ENCODE results near the gene AKR1C2.
"Not testable (repeated sequence)": the region's sequence is repeated elsewhere in the genome, so short reads cannot be mapped to it uniquely, and the experiment has no call there.

The AKR1C2 gene

DNA sequence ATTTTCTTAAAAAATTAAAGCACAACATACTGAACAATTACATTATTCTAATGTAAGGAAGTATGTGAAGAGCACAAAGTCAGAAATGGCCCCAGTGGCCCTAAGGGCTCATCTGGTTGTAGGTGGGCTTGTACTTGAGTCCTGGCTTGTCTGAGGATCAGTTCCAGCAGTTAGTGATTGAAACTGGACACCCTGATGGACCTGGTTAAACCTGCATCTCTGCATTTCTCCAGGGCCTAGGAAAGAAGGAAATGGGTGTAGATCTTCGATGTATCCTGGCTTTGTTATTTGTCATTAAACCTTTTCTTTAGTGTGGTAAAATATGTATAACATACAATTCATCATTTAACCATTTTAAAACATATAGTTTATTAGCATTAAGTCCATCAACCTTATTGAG, 9.7 kb upstream of the AKR1C2 start:
- no peak for DNase-seq
- no peak for TF ChIP-seq POLR2A (IDR thresholded peaks at IDR 0.05; ENCODE audit: low read length)

DNA sequence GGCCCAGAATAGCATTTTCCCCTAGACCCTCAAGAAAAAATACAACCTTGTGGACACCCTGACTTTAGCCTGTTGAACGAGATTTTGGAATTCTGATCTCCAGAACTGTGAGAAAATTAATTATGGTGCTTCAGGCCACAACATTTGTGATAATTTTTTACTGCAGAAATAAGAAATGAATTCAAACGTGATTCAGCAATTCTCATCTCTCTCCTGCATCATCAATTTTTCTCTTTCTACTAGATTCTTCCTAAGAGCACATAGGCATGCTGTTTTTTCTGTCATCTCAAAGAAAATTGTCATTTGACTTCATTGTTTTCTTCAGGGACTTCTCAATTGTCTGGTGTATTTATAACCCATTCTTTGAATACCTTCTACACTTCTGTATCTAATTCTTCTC, 8.9 kb upstream of the AKR1C2 start:
- DNase-seq, result no peak
- TF ChIP-seq GATA1 (IDR thresholded peaks at IDR 0.05; ENCODE audit: low read depth, low read length) (no peak), POLR2A (IDR thresholded peaks at IDR 0.05; ENCODE audit: low read length) (no peak)

DNA sequence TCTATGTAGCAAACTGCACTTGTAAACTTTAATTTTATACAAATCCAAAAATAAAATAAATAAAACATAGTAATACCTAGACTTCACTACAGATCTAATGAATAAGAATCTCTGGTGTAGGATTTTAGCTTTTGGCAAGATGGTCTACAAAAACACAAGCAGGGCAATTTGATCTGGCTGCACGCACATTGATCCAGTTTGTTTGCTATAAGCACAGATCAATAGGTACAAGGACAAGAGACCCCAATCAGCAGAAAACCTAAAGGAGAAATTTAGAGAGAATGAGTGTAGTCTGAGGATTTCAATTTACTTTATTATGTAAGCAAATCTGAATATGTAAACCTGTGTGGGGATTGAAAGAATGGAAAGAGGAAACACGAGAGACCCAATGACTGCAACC, 7.7 kb upstream of the AKR1C2 start:
- not testable (repeated sequence) for DNase-seq

DNA sequence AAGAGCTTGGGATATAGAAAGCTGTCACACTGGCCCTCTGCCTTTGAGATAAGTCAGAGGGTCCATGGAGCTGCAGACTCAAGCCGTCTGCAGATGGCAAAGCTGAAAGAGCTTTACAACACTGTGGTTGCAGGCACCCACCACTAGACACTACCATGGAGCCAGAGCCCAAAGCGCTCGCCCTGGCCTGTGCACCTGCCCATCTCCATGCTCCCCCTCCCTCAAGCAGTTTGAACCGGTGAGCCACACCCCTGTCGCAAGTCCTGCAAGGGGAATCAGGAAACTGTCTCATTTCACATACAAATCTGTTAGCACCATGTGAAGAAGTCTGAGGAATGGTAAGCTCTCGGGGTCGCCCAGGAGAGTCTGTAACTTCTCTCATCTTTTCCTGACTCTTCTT, 6.4 kb upstream of the AKR1C2 start:
- DNase-seq, result not testable (repeated sequence)

DNA sequence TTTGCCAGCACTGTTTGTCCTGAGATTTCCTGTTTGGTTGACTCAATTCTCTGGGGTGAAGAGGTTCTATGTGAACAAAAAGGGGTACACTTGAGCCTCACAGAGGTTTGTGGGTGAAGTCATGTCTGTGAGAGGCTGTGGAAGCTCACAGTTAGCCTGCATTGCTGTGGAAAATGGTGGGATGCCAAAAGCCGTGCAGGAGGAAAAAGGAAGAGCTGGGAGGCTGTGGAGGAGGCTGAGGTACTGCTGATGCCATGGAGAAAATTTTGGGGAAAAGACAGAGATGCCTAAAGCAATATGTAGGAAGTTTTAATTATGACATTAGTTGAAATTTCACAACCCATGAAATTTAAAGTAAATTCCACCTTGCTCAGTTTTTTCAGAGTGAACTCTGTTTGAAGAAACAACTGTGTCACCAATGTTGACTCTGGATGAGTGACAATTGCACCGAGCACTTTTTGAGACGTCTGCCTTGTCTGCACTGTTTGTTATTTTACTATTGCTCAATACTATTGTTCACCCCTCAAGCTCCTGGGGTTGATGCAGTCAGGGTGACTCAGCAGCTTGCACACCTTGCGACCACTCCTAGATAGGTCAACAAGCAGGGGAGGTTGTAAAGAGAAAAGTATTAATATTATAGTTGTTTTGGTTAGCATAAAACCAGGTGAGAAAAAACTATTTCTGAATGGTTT, 5.3 kb upstream of the AKR1C2 start:
- DNase-seq, result not testable (repeated sequence)

DNA sequence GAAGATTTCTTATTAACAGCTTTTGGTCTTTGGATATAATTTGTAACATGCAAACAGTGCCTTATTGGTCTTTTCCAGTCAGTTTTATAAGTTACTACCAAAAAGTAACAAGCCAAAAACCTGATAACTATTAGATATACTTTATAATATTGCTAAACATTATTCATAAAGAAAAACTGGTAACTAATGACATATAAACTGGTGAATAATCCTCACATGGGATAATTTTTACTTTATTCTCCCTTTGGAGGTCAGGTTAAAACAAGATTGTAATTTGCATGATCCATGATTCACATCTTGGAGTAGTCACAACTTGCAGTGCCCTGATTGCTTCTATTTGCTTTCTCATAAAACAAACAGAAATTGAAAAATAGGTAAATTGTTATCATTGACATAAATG, 844 bp upstream of the AKR1C2 start:
- not testable (repeated sequence) for DNase-seq

DNA sequence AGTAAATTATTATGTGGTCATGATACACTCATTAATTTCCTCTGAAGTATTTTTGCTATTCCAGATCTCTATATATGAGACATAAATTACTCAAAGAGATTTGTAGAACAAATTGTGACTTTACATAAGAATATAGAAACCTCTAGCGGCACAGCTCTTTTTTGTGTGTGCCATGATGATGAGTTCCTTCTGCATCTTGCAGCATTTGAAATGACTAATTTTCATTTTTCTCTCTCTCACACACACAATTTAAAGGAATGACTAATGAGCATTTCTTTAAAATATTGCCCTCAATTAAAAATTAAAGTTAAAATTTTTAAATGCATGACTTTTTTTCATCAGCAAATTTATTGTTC, 351 bp upstream of the AKR1C2 start:
- not testable (repeated sequence) for DNase-seq

DNA sequence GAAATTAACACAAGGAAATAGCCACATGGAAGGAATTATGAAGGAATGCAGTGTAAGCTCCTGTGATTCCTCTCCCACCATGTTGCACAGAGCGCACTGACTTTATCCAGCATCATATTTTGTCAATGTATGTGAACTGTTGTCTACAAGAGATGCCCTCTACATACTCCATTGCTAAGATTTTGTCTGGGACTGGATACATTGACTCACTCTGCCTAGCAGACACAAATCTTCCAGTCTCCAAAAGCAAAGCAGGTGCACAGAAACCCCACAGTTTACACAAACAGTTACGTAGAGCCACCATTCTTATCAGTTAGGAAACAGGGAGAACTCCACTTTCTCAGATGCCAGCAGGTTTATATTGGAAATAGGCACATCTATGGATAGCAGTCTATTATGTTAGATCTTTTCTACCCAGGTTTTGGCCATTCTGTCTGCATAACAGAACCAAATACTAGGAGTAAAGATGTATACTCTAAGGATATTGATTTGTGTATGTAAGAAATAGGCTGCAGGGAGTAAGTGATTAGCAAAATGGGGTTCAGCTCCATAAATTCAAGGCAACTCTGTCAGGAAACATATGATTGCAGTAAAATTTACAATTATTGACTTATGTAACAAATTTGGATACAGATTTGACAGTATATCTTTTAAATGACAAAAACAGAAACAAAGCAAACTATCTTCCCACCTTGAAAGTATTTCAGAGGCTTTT, 1.5 kb downstream of the AKR1C2 start:
- no peak for TF ChIP-seq POLR2A (IDR thresholded peaks at IDR 0.05; ENCODE audit: low read length)
- no peak for TF ChIP-seq GATA1 (IDR thresholded peaks at IDR 0.05; ENCODE audit: low read depth, low read length)
- no peak for DNase-seq

DNA sequence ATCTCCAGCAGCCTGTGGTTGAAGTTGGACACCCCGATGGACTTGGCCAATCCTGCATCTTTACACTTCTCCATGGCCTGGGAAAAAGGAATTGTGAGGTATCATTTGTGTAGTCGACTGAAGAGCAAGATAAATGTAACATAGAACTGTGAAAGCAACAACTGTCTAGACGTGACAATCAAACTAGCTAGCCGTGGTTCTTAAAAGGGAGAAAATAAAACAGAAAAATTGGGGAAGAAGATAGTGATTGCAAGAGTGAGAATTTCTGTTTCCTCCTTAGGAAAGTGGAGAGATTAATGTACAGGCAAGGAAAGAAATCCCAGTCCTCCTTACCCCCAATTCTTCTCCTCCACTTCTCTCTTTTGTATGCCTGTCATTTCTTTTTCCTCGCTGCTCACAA, 5.0 kb downstream of the AKR1C2 start:
- TF ChIP-seq POLR2A (IDR thresholded peaks at IDR 0.05; ENCODE audit: low read length), result no peak
- no peak for TF ChIP-seq GATA1 (IDR thresholded peaks at IDR 0.05; ENCODE audit: low read depth, low read length)

DNA sequence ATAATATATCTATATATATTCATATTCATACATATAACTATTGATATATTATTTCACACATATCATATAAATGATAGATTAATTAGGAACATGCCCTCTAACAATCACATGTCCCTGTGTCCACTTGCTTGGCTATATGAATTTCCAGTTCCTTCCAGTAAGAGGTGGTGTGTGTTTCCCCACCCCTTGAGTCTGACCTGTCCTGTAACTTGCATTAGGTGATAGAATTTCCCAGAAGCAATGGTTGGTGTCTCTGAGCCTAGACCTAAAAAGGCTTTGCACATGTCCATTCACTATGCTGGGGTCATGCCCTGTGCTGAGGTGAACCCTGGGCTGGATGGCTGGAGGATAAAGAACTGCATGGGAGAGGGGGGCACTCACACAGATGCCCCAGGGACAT, 9.4 kb downstream of the AKR1C2 start:
- not testable (repeated sequence) for DNase-seq

More for the DNA sequence above, 5.0 kb downstream of the AKR1C2 start:
- DNase-seq, result no peak

DNA sequence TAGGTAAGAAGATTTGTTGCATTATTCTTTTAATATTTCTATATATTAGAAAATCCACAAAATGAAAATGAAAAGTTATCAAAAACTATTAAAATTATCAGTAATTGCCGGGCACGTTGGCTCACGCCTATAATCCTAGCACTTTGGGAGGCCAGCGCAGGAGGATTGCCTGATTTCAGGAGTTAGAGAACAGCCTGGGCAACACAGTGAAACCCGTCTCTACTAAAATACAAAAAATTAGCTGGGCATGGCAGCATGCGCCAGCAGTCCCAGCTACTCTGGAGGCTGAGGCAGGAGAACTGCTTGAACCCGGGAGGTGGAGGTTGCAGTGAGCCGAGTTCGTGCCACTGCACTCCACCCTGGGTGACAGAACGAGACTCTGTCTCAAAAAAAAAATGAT, 11.1 kb downstream of the AKR1C2 start:
- DNase-seq, result not testable (repeated sequence)

DNA sequence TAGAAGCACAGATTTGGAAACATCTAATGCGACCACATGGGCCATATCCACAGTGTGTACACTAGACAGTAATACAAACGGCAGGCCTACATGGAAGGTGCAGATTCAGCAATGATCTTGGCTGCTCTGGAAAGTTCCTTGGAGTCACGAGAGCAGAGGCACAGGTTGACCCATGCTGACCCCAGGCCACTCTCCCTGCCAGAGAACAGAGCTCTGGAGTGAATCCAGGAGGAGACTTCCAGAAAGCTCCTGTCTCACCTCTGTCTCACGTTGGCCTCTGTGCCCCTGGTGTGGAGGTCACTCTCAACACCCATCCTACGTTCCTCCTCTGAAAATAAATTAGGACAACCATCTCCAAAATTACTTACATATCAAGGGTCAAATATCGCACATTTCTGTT, 12.2 kb downstream of the AKR1C2 start:
- DNase-seq, result not testable (repeated sequence)

DNA sequence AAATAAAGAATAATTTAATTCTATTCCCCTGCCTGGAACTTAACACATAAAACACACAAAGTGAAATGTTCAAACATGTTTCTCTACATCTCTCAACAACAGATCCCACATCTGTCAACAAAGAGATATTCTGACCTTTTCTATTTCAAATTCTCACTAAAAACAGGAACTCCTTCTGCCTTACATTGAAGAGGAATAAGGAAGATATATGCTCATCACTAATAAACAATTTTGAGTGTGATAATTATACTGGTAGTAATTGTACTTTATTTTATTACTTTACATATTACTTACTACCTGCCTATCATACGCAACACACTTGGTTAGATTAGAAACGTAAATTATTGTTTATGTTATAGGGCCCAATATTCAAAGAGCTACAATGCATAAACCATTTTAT, 13.4 kb downstream of the AKR1C2 start:
- no peak for TF ChIP-seq GATA1 (IDR thresholded peaks at IDR 0.05; ENCODE audit: low read depth, low read length)
- no peak for TF ChIP-seq POLR2A (IDR thresholded peaks at IDR 0.05; ENCODE audit: low read length)
- DNase-seq, result no peak

DNA sequence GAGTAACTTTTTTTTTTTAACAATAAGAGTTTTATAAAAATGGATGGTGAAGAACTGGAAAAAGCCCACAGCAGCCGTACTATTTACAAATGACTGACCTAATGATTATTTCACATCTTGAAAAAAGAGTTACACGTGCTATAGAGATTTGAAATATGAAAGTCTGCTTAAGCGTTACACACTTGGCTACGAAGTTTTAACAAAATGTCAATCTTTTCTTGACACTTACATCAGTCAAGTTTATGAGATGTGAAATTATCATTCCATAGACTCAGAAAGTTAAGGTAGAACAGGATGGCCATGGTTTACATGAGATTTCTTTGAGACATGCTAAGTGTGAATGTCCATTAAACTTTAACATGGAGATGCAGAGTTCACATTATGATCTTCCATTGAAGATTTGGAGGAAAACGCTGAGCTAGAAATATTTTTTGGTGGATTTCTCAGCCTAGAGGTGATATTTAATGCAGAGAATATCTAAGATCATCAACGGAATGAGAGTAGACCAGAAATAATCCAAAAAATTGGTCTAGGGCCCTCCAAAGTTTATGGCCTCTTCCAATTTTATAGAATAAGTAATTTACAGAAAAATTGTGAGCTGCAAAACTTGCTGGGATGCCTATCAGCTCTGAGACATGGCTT, 15.5 kb downstream of the AKR1C2 start:
- DNase-seq, result not testable (repeated sequence)

DNA sequence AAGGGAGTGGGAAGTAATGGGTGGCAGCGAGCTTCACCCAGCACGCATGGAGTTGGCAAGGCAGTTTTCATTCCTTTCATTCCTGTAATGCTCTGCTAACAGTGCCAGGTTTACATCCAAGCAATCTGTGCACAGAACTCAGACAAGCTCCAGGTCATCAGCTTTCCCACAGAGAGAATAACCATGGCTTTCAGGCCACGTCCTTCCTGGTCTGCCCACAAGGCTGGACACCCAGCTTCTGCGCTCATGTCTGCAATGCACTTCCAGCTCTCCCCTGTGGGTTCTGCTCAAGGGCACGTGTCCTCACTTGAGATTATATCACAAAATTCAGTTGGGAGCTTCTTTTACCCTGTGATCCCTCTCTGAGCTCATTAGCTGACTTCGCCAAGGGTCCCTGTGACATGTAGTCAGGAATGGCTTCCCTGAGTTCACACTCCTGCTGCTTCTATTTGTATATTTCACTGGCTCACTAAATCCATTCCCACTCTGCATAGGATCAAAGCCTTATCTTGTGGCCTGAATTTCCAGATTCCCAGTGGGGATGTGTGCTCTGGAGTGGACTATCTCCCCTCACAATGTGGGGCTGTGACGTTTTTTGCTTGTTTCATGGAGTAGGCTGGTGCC, 18.6 kb downstream of the AKR1C2 start:
- TF ChIP-seq GATA1 (IDR thresholded peaks at IDR 0.05; ENCODE audit: low read depth, low read length) (no peak), POLR2A (IDR thresholded peaks at IDR 0.05; ENCODE audit: low read length) (no peak)
- no peak for DNase-seq

DNA sequence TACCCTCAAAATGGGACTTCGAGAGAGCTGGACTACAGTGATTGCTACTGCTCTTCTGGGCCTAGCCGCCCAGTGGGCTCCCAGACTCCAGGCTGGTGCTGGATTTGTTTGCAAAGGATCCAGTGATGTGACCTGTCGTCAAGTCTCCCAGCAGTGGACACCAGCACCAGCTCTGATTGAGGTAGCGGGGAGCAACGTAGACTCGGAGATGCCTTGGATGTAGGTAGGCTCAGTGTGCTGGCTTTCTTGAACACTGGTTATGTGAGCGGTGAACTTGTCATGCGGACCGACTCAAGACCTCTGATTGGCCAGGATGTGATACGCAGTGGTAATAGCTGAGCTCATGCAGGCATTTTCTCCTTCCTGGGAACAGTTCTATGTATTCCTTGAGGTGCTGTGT, 19.4 kb downstream of the AKR1C2 start:
- TF ChIP-seq POLR2A (IDR thresholded peaks at IDR 0.05; ENCODE audit: low read length), result no peak
- no peak for TF ChIP-seq GATA1 (IDR thresholded peaks at IDR 0.05; ENCODE audit: low read depth, low read length)
- DNase-seq, result no peak

All from erythroblast (primary cell).